Liver (tissue), 9 donors: ENCODE measurements around the gene ST3GAL5. TPM values are rescaled to one million over a fixed set of nuclear protein-coding genes. Genes with fewer than 3 reads are reported as not detected.

Experiments used
- DNase-seq: peaks from one replicate; pipeline ENCODE4 v3.0.0-alpha.2; 2017; ENCODE audit warnings: low spot score
- H3K27ac ChIP-seq, 2 donors: one replicate each; pipeline ENCODE4 v1.7.0; 2013; ENCODE audit warnings: inconsistent platforms in 2 of 2, low read length in 2 of 2, control low read depth in 1 of 2, low read depth in 1 of 2, mild to moderate bottlenecking in 1 of 2
- H3K27me3 ChIP-seq, 4 donors: one replicate each; pipeline versions ENCODE4 v1.6.1 to v1.7.0; 2013; ENCODE audit warnings: low read length in 3 of 4, inconsistent platforms in 1 of 4, mild to moderate bottlenecking in 1 of 4, moderate library complexity in 1 of 4; ENCODE audit not compliant: control insufficient read depth in 4 of 4, insufficient read depth in 4 of 4
- H3K36me3 ChIP-seq, 4 donors: one replicate each; pipeline versions ENCODE4 v1.6.1 to v1.7.0; 2013; ENCODE audit warnings: low read length in 3 of 4, mild to moderate bottlenecking in 3 of 4, low read depth in 1 of 4, moderate library complexity in 1 of 4; ENCODE audit not compliant: control insufficient read depth in 4 of 4, insufficient read depth in 3 of 4
- H3K4me1 ChIP-seq, 4 donors: one replicate each; pipeline versions ENCODE4 v1.6.1 to v1.7.0; 2013; ENCODE audit warnings: low read length in 3 of 4, mild to moderate bottlenecking in 3 of 4, moderate library complexity in 1 of 4; ENCODE audit not compliant: control insufficient read depth in 4 of 4, insufficient read depth in 4 of 4
- H3K4me3 ChIP-seq, 3 donors: one replicate each; pipeline versions ENCODE4 v1.6.1 to v1.7.0; 2013; ENCODE audit warnings: low read length in 3 of 3, control low read depth in 1 of 3, low read depth in 1 of 3, mild to moderate bottlenecking in 1 of 3
- H3K9ac ChIP-seq, 2 donors: one replicate each; pipeline ENCODE4 v1.7.0; 2013; ENCODE audit warnings: low read length in 2 of 2, mild to moderate bottlenecking in 2 of 2, moderate library complexity in 2 of 2, control low read depth in 1 of 2, low read depth in 1 of 2
- H3K9me3 ChIP-seq, 4 donors: one replicate each; pipeline versions ENCODE4 v1.6.1 to v1.7.0; 2013; ENCODE audit warnings: low read length in 3 of 4; ENCODE audit not compliant: control insufficient read depth in 4 of 4
- ATF3 ChIP-seq: IDR thresholded peaks from 2 replicates; pipeline ENCODE4 v1.6.1; 2016; ENCODE audit warnings: antibody characterized with exemption
- CTCF ChIP-seq: fragments of 150-350 bp; IDR thresholded peaks from 2 replicates; pipeline ENCODE4 v1.5.1; 2017; ENCODE audit warnings: improper control_type of control experiment, low read depth, low read length; ENCODE audit not compliant: missing input control
- GABPA ChIP-seq, 2 donors: IDR thresholded peaks in 1 of 2; conservative IDR thresholded peaks in 1 of 2; 2 replicates each; pipeline ENCODE4 v1.6.1; 2016; ENCODE audit warnings: antibody characterized with exemption in 2 of 2, mild to moderate bottlenecking in 1 of 2, moderate library complexity in 1 of 2
- HNF4G ChIP-seq: IDR thresholded peaks from 2 replicates; pipeline ENCODE4 v1.6.1; 2016; ENCODE audit warnings: antibody characterized with exemption
- JUND ChIP-seq, 2 donors: IDR thresholded peaks; 2 replicates each; pipeline ENCODE4 v1.6.1; 2016; ENCODE audit warnings: antibody characterized with exemption in 2 of 2
- MAX ChIP-seq: IDR thresholded peaks from 2 replicates; pipeline ENCODE4 v1.6.1; 2016; ENCODE audit warnings: antibody characterized with exemption
- REST ChIP-seq: IDR thresholded peaks from 2 replicates; pipeline ENCODE4 v1.6.1; 2016; ENCODE audit warnings: antibody characterized with exemption, mild to moderate bottlenecking
- RXRA ChIP-seq, 2 donors: IDR thresholded peaks; 2 replicates each; pipeline ENCODE4 v1.6.1; 2017 to 2018; ENCODE audit warnings: antibody characterized with exemption in 2 of 2, mild to moderate bottlenecking in 1 of 2
- SP1 ChIP-seq: IDR thresholded peaks from 2 replicates; pipeline ENCODE4 v1.6.1; 2018; ENCODE audit warnings: antibody characterized with exemption, mild to moderate bottlenecking
- TAF1 ChIP-seq: conservative IDR thresholded peaks from 2 replicates; pipeline ENCODE4 v1.6.1; 2016; ENCODE audit warnings: antibody characterized with exemption, mild to moderate bottlenecking
- YY1 ChIP-seq: IDR thresholded peaks from 2 replicates; pipeline ENCODE4 v1.6.1; 2016; ENCODE audit warnings: antibody characterized with exemption, mild to moderate bottlenecking
- ZBTB33 ChIP-seq: IDR thresholded peaks from 2 replicates; pipeline ENCODE4 v1.6.1; 2016; ENCODE audit warnings: antibody characterized with exemption
- whole genome bisulfite sequencing: extraction: QIAGEN DNeasy Blood & Tissue Kit; methylation state at CpG from one replicate; pipeline ENCODE4 v1.1.7; 2013; 5-methylcytosine and 5-hydroxymethylcytosine counted together
- polyA plus RNA-seq, 2 donors: library from polyadenylated mRNA; stranded (reverse) in 1 of 2; unstranded in 1 of 2; fragments of 200-250 nt in 1 of 2; fragments of >200 nt in 1 of 2; fragmentation: Nextera tagmentation in 1 of 2; extraction: Ambion mirVana in 1 of 2; gene quantifications; one replicate each; pipeline versions ENCODE4 v1.2.1 to v1.2.3, GENCODE V29; 2013 to 2015
- total RNA-seq, 2 donors: library from RNA; depleted of rRNA; stranded (reverse); fragments of >200 nt; gene quantifications; one replicate each; pipeline ENCODE4 v1.2.3, GENCODE V29; 2014
- donor health status: healthy.
- donor health status: healthy.
- donor health status: healthy.
- donor health status: healthy.
- donor health status: healthy.

Gene ST3GAL5
- total and polyA plus RNA-seq, 4 donors, result 4.5 to 17.0 (median 9.0) TPM

GRCh38 chr2:85828725-85829124 is 60.1 kb downstream of the ST3GAL5 start:
- TF ChIP-seq REST (no peak), TAF1 (no peak), YY1 (no peak), GABPA (IDR thresholded peaks at IDR 0.05 in 1 of 2, conservative IDR thresholded peaks at IDR 0.05 in 1 of 2) (no peak), CTCF (no peak), HNF4G (no peak), SP1 (no peak), RXRA (IDR thresholded peaks at IDR 0.05) (no peak), ATF3 (no peak), JUND (IDR thresholded peaks at IDR 0.05) (no peak), MAX (no peak)
- no peak overlapping the region for H3K4me3 ChIP-seq
- no peak overlapping the region for H3K27ac ChIP-seq
- no peak for DNase-seq
- H3K4me1 ChIP-seq, result peaks cover 0 to 5% (median 2%) of the 10 kb centered on the region in 4 donors
- 94% methylated on average over 7 of the region's 7 CpGs for WGBS
- no peaks in the 10 kb centered on the region for H3K36me3 ChIP-seq
- no peaks in the 10 kb centered on the region for H3K27me3 ChIP-seq
- H3K9me3 ChIP-seq, result no peaks in the 10 kb centered on the region
- H3K9ac ChIP-seq, result no peak overlapping the region

GRCh38 chr2:85827879-85828569 is 60.8 kb downstream of the ST3GAL5 start:
- Histone ChIP-seq H3K36me3 (no peaks in the 10 kb centered on the region), H3K4me1 (peaks cover 0 to 5% (median 2%) of the 10 kb centered on the region in 4 donors), H3K27ac (no peak overlapping the region), H3K9me3 (no peaks in the 10 kb centered on the region), H3K4me3 (no peak overlapping the region), H3K27me3 (no peaks in the 10 kb centered on the region), H3K9ac (peak overlapping the region in 1 of 2 donors; percentile 18)
- no peak for DNase-seq
- 75% methylated on average over 18 of the region's 18 CpGs for WGBS
- TF ChIP-seq MAX (no peak), ZBTB33 (no peak)
